Hippocampal formation (tissue), 2 donors: ENCODE measurements around the gene RS1.

Experiments
- DNase-seq, 2 donors: peaks; one replicate each; lab custom pipeline; 2025; lab: John Stamatoyannopoulos, UW

Gene RS1

DNA sequence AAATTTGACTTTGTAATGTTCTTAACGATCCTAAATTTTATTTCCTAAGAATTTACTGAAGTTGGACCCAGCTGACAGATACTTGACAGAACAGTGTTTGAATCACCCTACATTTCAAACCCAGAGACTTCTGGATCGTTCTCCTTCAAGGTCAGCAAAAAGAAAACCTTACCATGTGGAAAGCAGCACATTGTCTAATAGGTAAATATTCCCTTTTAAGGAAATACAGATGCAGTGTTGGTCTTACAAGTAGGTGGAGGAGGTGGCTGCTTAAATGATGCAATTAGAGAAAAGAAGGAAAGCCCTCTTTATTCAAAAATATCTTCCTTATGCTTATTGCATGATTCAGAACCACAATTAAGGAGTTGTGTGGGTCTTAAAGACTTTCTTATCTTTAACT, 73.5 kb downstream of the RS1 start:
- no peak for DNase-seq

DNA sequence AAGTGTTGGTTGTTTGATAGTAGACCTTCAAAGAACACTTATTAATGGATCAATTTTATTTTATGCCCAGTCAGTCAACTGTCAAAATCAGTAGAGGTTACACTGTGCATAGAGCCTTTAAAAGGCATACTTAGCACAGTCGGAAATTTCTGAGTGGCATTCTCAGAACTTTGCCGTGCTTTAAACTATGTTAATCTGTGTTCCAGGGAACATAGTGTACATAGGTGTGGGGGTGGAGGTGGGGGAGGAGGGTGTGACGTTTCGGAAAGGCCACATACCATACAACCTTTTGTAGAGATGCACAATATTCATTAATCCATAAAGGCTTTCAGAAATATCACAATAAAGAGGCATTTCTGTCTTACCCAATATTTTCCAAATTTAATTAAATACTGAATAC, 75.8 kb downstream of the RS1 start:
- DNase-seq: no peak

DNA sequence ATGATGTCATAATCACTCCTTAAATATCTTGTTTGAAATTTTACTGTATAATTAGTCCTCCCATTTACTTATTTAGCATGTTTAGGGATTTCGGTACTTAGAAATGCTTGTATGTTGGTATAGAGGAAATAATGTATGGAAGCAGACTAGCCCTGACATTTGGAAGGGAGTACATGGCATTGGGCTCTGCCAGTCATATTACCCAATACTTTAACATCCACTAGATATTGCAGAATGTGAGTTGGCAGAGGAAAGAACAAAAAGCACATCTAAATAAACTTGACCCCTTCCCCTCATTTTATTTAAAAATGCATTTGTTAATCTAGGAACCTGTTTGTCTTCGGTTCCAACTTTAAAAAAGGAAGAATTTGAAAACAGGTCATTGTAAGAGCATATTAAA, 77.8 kb downstream of the RS1 start:
- no peak for DNase-seq

DNA sequence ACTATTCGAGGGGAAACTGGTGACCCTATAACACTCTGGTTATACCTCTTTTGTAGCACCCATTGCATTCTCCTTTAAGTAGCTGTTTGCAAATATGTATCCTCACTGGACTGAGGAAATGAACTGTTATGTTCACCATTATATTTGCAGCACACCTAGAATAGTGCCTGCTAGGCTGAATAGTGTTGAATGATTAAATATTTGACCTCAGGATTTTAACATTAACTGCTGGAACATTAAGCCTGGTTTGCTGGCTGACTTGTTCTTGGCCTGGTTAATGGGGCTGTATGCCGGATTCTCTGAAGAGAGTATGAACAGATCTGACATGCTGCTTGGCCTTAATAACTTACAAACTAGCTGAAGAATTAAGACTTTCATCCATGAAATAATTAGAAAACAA, 80.1 kb downstream of the RS1 start:
- no peak for DNase-seq
